ENCODE data around the gene FADS6.

The FADS6 gene

GRCh38 chr17:74857191-74857590 lies 36.2 kb downstream of the FADS6 start:
- H3K14ac ChIP-seq (ENCODE audit: low read length), result no peak overlapping the region
- H3K36me3 ChIP-seq (replicated peaks in 1 of 2; ENCODE audit: control insufficient read depth in 2 of 2, insufficient read depth in 2 of 2, low read length in 2 of 2), result no peaks in the 10 kb centered on the region
- no peak overlapping the region for H2AK5ac ChIP-seq (ENCODE audit: low read depth, low read length)
- H3K9me3 ChIP-seq (replicated peaks in 1 of 2; ENCODE audit: control insufficient read depth in 2 of 2, insufficient read depth in 1 of 2, low read depth in 1 of 2, low read length in 2 of 2), result peaks cover 0 to under 1% of the 10 kb centered on the region in 2 donors
- peaks cover 3% of the 10 kb centered on the region for H3K79me1 ChIP-seq (ENCODE audit: low read depth, low read length)
- H2BK5ac ChIP-seq (ENCODE audit: low read length), result no peak overlapping the region
- peaks cover 31 to 92% (median 82%) of the 10 kb centered on the region in 3 experiments for H3K27me3 ChIP-seq (ENCODE audit: control insufficient read depth in 3 of 3, insufficient read depth in 3 of 3, low read depth in 1 of 3, low read length in 3 of 3)
- H2BK12ac ChIP-seq (ENCODE audit: low read length), result no peak overlapping the region
- H3K4me3 ChIP-seq (ENCODE audit: low read length in 2 of 2), result no peak overlapping the region
- no peak overlapping the region for H3K4ac ChIP-seq (ENCODE audit: low read length)
- H4K8ac ChIP-seq (ENCODE audit: low read depth, low read length), result no peak overlapping the region
- H3K4me2 ChIP-seq (ENCODE audit: insufficient read depth, low read length, poor library complexity, severe bottlenecking), result no peak overlapping the region
- H3K18ac ChIP-seq (ENCODE audit: low read length), result no peak overlapping the region
- H2AFZ ChIP-seq (ENCODE audit: low read length), result no peak overlapping the region
- no peak overlapping the region for H3K23ac ChIP-seq (ENCODE audit: low read depth, low read length, poor library complexity)
- no peak overlapping the region for H4K91ac ChIP-seq (ENCODE audit: low read depth, low read length, poor library complexity)
- no peak overlapping the region for H2BK120ac ChIP-seq (ENCODE audit: low read depth, low read length)
- DNase-seq (ENCODE audit: low spot score), result no peak
- no peak overlapping the region for H3K9ac ChIP-seq (ENCODE audit: low read depth, low read length, poor library complexity)
- no peak overlapping the region for H3K27ac ChIP-seq (replicated peaks; ENCODE audit: low read length)
- H3K4me1 ChIP-seq (ENCODE audit: control insufficient read depth in 2 of 2, insufficient read depth in 1 of 2, low read depth in 1 of 2, low read length in 2 of 2), result peaks cover 6 to 8% of the 10 kb centered on the region in 2 donors
- 100% methylated on average over 1 of the region's 4 CpGs; no CpG with 5 or more reads in 1 of the 2 donors for WGBS, 2 donors (ENCODE audit: extremely low coverage in 2 of 2, insufficient read length in 2 of 2, insufficient replicate concordance in 1 of 2)
- no peak overlapping the region for H2BK15ac ChIP-seq (ENCODE audit: low read length)

- no peaks in the 10 kb centered on the region for H3K36me3 ChIP-seq (replicated peaks in 1 of 2; ENCODE audit: control insufficient read depth in 2 of 2, insufficient read depth in 2 of 2, low read length in 2 of 2)
- H3K4me3 ChIP-seq (ENCODE audit: low read length in 2 of 2), result no peak overlapping the region
- H3K9me3 ChIP-seq (replicated peaks in 1 of 2; ENCODE audit: control insufficient read depth in 2 of 2, insufficient read depth in 1 of 2, low read depth in 1 of 2, low read length in 2 of 2), result peaks cover 0 to 2% of the 10 kb centered on the region in 2 donors
- H3K14ac ChIP-seq (ENCODE audit: low read length), result no peak overlapping the region
- H2BK5ac ChIP-seq (ENCODE audit: low read length), result no peak overlapping the region
- no CpG with 5 or more reads among the region's 7 CpGs for WGBS, 2 donors (ENCODE audit: extremely low coverage in 2 of 2, insufficient read length in 2 of 2, insufficient replicate concordance in 1 of 2)
- peak overlapping the region; percentile 81 for H2AK5ac ChIP-seq (ENCODE audit: low read depth, low read length)
- no peak for DNase-seq (ENCODE audit: low spot score)
- no peak overlapping the region for H3K4me2 ChIP-seq (ENCODE audit: insufficient read depth, low read length, poor library complexity, severe bottlenecking)
- peaks cover 4 to 6% of the 10 kb centered on the region in 2 donors for H3K4me1 ChIP-seq (ENCODE audit: control insufficient read depth in 2 of 2, insufficient read depth in 1 of 2, low read depth in 1 of 2, low read length in 2 of 2)
- H2BK15ac ChIP-seq (ENCODE audit: low read length), result no peak overlapping the region
- no peak overlapping the region for H4K91ac ChIP-seq (ENCODE audit: low read depth, low read length, poor library complexity)
- no peak overlapping the region for H2BK12ac ChIP-seq (ENCODE audit: low read length)
- H2AFZ ChIP-seq (ENCODE audit: low read length), result no peak overlapping the region
- H3K23ac ChIP-seq (ENCODE audit: low read depth, low read length, poor library complexity), result no peak overlapping the region
- no peak overlapping the region for H3K9ac ChIP-seq (ENCODE audit: low read depth, low read length, poor library complexity)
- no peak overlapping the region for H3K4ac ChIP-seq (ENCODE audit: low read length)
- no peak overlapping the region for H3K18ac ChIP-seq (ENCODE audit: low read length)
- H3K79me1 ChIP-seq (ENCODE audit: low read depth, low read length), result peaks cover 3% of the 10 kb centered on the region
- no peak overlapping the region for H3K27ac ChIP-seq (replicated peaks; ENCODE audit: low read length)
- H2BK120ac ChIP-seq (ENCODE audit: low read depth, low read length), result no peak overlapping the region
- H4K8ac ChIP-seq (ENCODE audit: low read depth, low read length), result no peak overlapping the region
- H3K27me3 ChIP-seq (ENCODE audit: control insufficient read depth in 3 of 3, insufficient read depth in 3 of 3, low read depth in 1 of 3, low read length in 3 of 3), result peaks cover 25 to 95% (median 83%) of the 10 kb centered on the region in 3 experiments
Observed at GRCh38 chr17:74856112-74856511, 37.3 kb downstream of the FADS6 start.

GRCh38 chr17:74855323-74855722 lies 38.1 kb downstream of the FADS6 start:
- H4K91ac ChIP-seq (ENCODE audit: low read depth, low read length, poor library complexity), result no peak overlapping the region
- H3K23ac ChIP-seq (ENCODE audit: low read depth, low read length, poor library complexity), result no peak overlapping the region
- no peak overlapping the region for H2BK5ac ChIP-seq (ENCODE audit: low read length)
- no peak overlapping the region for H3K9ac ChIP-seq (ENCODE audit: low read depth, low read length, poor library complexity)
- H3K36me3 ChIP-seq (replicated peaks in 1 of 2; ENCODE audit: control insufficient read depth in 2 of 2, insufficient read depth in 2 of 2, low read length in 2 of 2), result no peaks in the 10 kb centered on the region
- H3K4me1 ChIP-seq (ENCODE audit: control insufficient read depth in 2 of 2, insufficient read depth in 1 of 2, low read depth in 1 of 2, low read length in 2 of 2), result peaks cover 4 to 6% of the 10 kb centered on the region in 2 donors
- no peak overlapping the region for H4K8ac ChIP-seq (ENCODE audit: low read depth, low read length)
- H3K14ac ChIP-seq (ENCODE audit: low read length), result no peak overlapping the region
- peaks cover 0 to 2% of the 10 kb centered on the region in 2 donors for H3K9me3 ChIP-seq (replicated peaks in 1 of 2; ENCODE audit: control insufficient read depth in 2 of 2, insufficient read depth in 1 of 2, low read depth in 1 of 2, low read length in 2 of 2)
- no CpG with 5 or more reads among the region's 4 CpGs for WGBS, 2 donors (ENCODE audit: extremely low coverage in 2 of 2, insufficient read length in 2 of 2, insufficient replicate concordance in 1 of 2)
- peaks cover 17 to 95% (median 82%) of the 10 kb centered on the region in 3 experiments for H3K27me3 ChIP-seq (ENCODE audit: control insufficient read depth in 3 of 3, insufficient read depth in 3 of 3, low read depth in 1 of 3, low read length in 3 of 3)
- no peak overlapping the region for H2AFZ ChIP-seq (ENCODE audit: low read length)
- no peak overlapping the region for H2BK12ac ChIP-seq (ENCODE audit: low read length)
- no peak overlapping the region for H3K18ac ChIP-seq (ENCODE audit: low read length)
- no peak overlapping the region for H3K4me2 ChIP-seq (ENCODE audit: insufficient read depth, low read length, poor library complexity, severe bottlenecking)
- no peak overlapping the region for H3K27ac ChIP-seq (replicated peaks; ENCODE audit: low read length)
- DNase-seq (ENCODE audit: low spot score), result no peak
- no peak overlapping the region for H3K4me3 ChIP-seq (ENCODE audit: low read length in 2 of 2)
- peaks cover 3% of the 10 kb centered on the region for H3K79me1 ChIP-seq (ENCODE audit: low read depth, low read length)
- no peak overlapping the region for H2BK120ac ChIP-seq (ENCODE audit: low read depth, low read length)
- peak overlapping the region; percentile 81 for H2AK5ac ChIP-seq (ENCODE audit: low read depth, low read length)
- no peak overlapping the region for H2BK15ac ChIP-seq (ENCODE audit: low read length)
- no peak overlapping the region for H3K4ac ChIP-seq (ENCODE audit: low read length)

- Histone ChIP-seq H2AK5ac (ENCODE audit: low read depth, low read length) (peak overlapping the region; percentile 98), H2BK120ac (ENCODE audit: low read depth, low read length) (peak overlapping the region; percentile 87), H3K18ac (ENCODE audit: low read length) (peak overlapping the region; percentile 18), H3K9me3 (replicated peaks in 1 of 2; ENCODE audit: control insufficient read depth in 2 of 2, insufficient read depth in 1 of 2, low read depth in 1 of 2, low read length in 2 of 2) (peaks cover 0 to 2% of the 10 kb centered on the region in 2 donors), H3K9ac (ENCODE audit: low read depth, low read length, poor library complexity) (peak overlapping the region; percentile 44), H3K4me3 (ENCODE audit: low read length in 2 of 2) (no peak overlapping the region), H3K27me3 (ENCODE audit: control insufficient read depth in 3 of 3, insufficient read depth in 3 of 3, low read depth in 1 of 3, low read length in 3 of 3) (peaks cover 11 to 90% (median 81%) of the 10 kb centered on the region in 3 experiments), H3K36me3 (replicated peaks in 1 of 2; ENCODE audit: control insufficient read depth in 2 of 2, insufficient read depth in 2 of 2, low read length in 2 of 2) (no peaks in the 10 kb centered on the region), H3K27ac (replicated peaks; ENCODE audit: low read length) (no peak overlapping the region), H2BK12ac (ENCODE audit: low read length) (peak overlapping the region; percentile 7), H2BK5ac (ENCODE audit: low read length) (no peak overlapping the region), H3K14ac (ENCODE audit: low read length) (peak overlapping the region; percentile 71), H3K4me1 (ENCODE audit: control insufficient read depth in 2 of 2, insufficient read depth in 1 of 2, low read depth in 1 of 2, low read length in 2 of 2) (peaks cover 4 to 6% of the 10 kb centered on the region in 2 donors), H3K23ac (ENCODE audit: low read depth, low read length, poor library complexity) (no peak overlapping the region), H3K4me2 (ENCODE audit: insufficient read depth, low read length, poor library complexity, severe bottlenecking) (no peak overlapping the region), H2BK15ac (ENCODE audit: low read length) (peak overlapping the region; percentile 94), H4K8ac (ENCODE audit: low read depth, low read length) (no peak overlapping the region), H3K79me1 (ENCODE audit: low read depth, low read length) (peaks cover 3% of the 10 kb centered on the region), H4K91ac (ENCODE audit: low read depth, low read length, poor library complexity) (no peak overlapping the region), H2AFZ (ENCODE audit: low read length) (no peak overlapping the region), H3K4ac (ENCODE audit: low read length) (no peak overlapping the region)
- no peak for DNase-seq (ENCODE audit: low spot score)
- no CpG with 5 or more reads among the region's 17 CpGs for WGBS, 2 donors (ENCODE audit: extremely low coverage in 2 of 2, insufficient read length in 2 of 2, insufficient replicate concordance in 1 of 2)
Observed at GRCh38 chr17:74854792-74855191, 38.6 kb downstream of the FADS6 start.

Measured in neuronal stem cell (in vitro differentiated cells).